HEK293T (cell line): ENCODE results near the gene POLL.

Experiments
- CTCF ChIA-PET: fragments of 350-600 bp; formaldehyde crosslinking; extraction: SDS; loops from one replicate; lab custom pipeline; 2021; ENCODE audit warnings: antibody characterized with exemption, inconsistent platforms; lab: Yijun Ruan, JAX
- POLR2A ChIA-PET: fragments of 350-600 bp; formaldehyde crosslinking; extraction: SDS; loops from one replicate; lab custom pipeline; 2020; ENCODE audit warnings: antibody characterized with exemption, inconsistent platforms; lab: Yijun Ruan, JAX
- DNase-seq: peaks from one replicate; pipeline ENCODE4 v3.0.0; 2012; ENCODE audit warnings: mixed read lengths; ENCODE audit errors: extremely low spot score
- ARNT ChIP-seq: fragments of 450-650 bp; IDR thresholded peaks from 2 replicates; pipeline ENCODE4 v1.6.1; 2017; ENCODE audit warnings: mild to moderate bottlenecking
- BHLHE40 ChIP-seq: fragments of 450-650 bp; IDR thresholded peaks from 2 replicates; pipeline ENCODE4 v1.6.1; 2016; ENCODE audit warnings: mild to moderate bottlenecking, moderate library complexity, borderline replicate concordance
- CTBP1 ChIP-seq: fragments of 450-650 bp; IDR thresholded peaks from 2 replicates; pipeline ENCODE4 v1.6.1; 2016; ENCODE audit warnings: borderline replicate concordance
- ELF4 ChIP-seq: fragments of 450-650 bp; IDR thresholded peaks from 2 replicates; pipeline ENCODE4 v1.6.1; 2017; ENCODE audit warnings: antibody characterized with exemption
- FOXA1 ChIP-seq: fragments of 450-650 bp; IDR thresholded peaks from 2 replicates; pipeline ENCODE4 v1.6.1; 2016; ENCODE audit warnings: mild to moderate bottlenecking
- FOXK2 ChIP-seq: fragments of 450-650 bp; IDR thresholded peaks from 2 replicates; pipeline ENCODE4 v1.6.1; 2016; ENCODE audit warnings: mild to moderate bottlenecking
- FOXM1 ChIP-seq: fragments of 450-650 bp; IDR thresholded peaks from 2 replicates; pipeline ENCODE4 v1.6.1; 2017; ENCODE audit warnings: mild to moderate bottlenecking, borderline replicate concordance
- HDGF ChIP-seq: fragments of 450-650 bp; IDR thresholded peaks from 2 replicates; pipeline ENCODE4 v1.6.1; 2017; ENCODE audit warnings: antibody characterized with exemption, borderline replicate concordance
- L3MBTL2 ChIP-seq: fragments of 450-650 bp; conservative IDR thresholded peaks from 2 replicates; pipeline ENCODE4 v1.6.1; 2016; ENCODE audit warnings: mild to moderate bottlenecking
- LEF1 ChIP-seq: fragments of 450-650 bp; IDR thresholded peaks from 2 replicates; pipeline ENCODE4 v1.6.1; 2017; ENCODE audit warnings: mild to moderate bottlenecking, borderline replicate concordance
- NFRKB ChIP-seq: fragments of 450-650 bp; IDR thresholded peaks from 2 replicates; pipeline ENCODE4 v1.6.1; 2016; ENCODE audit warnings: mild to moderate bottlenecking, moderate library complexity
- PKNOX1 ChIP-seq: fragments of 450-650 bp; IDR thresholded peaks from 2 replicates; pipeline ENCODE4 v1.6.1; 2016
- SP1 ChIP-seq: fragments of 450-650 bp; IDR thresholded peaks from 2 replicates; pipeline ENCODE4 v1.6.1; 2017
- SUZ12 ChIP-seq: fragments of 450-650 bp; IDR thresholded peaks from 2 replicates; pipeline ENCODE4 v1.6.1; 2016; ENCODE audit warnings: mild to moderate bottlenecking
- TARDBP ChIP-seq: fragments of 450-650 bp; IDR thresholded peaks from 2 replicates; pipeline ENCODE4 v1.6.1; 2016
- ZNF384 ChIP-seq: fragments of 450-650 bp; IDR thresholded peaks from 2 replicates; pipeline ENCODE4 v1.6.1; 2016

POLL gene

GRCh38 chr10:101561068-101561915 is 26.8 kb downstream of the POLL start:
- no peak for DNase-seq
- no peak for TF ChIP-seq BHLHE40
- no peak for TF ChIP-seq ZNF384
- no peak for TF ChIP-seq HDGF
- TF ChIP-seq LEF1, result no peak
- ChIA-PET CTCF (interaction anchor here (1.1 kb wide), 1 partner anchor 61 kb away, joined by 3 read pairs; no protein-coding TSS in a partner anchor), POLR2A (no interaction called here)

DNA sequence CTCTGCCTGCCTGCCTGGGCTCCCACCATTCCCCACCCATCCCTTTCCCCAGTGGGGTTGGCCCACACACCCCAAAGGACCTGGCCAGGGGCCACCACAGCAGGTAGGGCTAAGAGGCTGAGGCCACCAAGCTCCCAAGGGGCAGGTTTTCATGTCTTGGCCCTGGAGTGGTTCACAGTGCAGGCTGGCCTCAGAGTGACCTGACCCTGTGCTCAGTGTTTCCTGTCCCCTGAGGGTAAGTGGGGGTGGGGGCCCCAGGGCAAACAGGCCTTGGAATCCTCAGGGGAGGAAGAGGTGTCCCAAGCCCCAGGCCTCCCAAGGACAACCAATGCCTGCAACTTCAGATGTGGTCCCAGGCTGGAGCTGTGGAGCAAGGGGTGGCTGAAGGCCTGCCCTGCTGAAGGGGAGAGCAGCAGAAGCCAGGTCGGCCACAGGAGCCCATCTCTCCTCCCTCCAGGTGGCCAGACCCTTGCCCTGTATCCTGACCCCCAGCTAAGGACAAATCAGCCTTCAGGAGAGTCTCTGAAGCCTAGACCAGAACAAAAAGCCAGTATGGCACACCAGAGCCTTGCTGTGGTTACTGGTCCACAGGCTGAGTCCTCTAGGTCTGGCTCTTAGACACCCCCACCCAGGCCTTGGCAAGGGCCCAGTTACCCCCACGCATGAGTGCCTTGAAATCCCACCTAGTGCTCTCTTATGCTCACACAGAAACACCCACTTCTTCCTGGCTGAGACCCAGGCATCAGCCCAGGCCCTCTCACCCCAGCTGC is 27.6 kb downstream of the POLL start:
- CTCF ChIA-PET, result interaction anchor here (1.0 to 1.1 kb wide), 2 partner anchors 61 to 259 kb away, joined by 3 to 4 read pairs; no protein-coding TSS in a partner anchor
- POLR2A ChIA-PET, result no interaction called here
- DNase-seq, result no peak
- TF ChIP-seq FOXM1 (no peak), PKNOX1 (no peak), CTBP1 (no peak), ARNT (no peak), LEF1 (no peak), L3MBTL2 (no peak), NFRKB (no peak)

- POLR2A ChIA-PET, result no interaction called here
- no peak for DNase-seq
- CTCF ChIA-PET, result interaction anchor here (1.0 to 1.1 kb wide), 2 partner anchors 10 to 258 kb away, joined by 4 read pairs; no protein-coding TSS in a partner anchor
- TF ChIP-seq BHLHE40 (no peak), ELF4 (no peak), FOXK2 (no peak), CTBP1 (no peak), ARNT (no peak), HDGF (no peak), TARDBP (no peak), L3MBTL2 (no peak), FOXA1 (no peak), SP1 (no peak), NFRKB (no peak), FOXM1 (no peak), ZNF384 (no peak), PKNOX1 (no peak), SUZ12 (no peak), LEF1 (no peak)
These were observed 28.3 kb downstream of the POLL start for GRCh38 chr10:101559596-101560297.

DNA sequence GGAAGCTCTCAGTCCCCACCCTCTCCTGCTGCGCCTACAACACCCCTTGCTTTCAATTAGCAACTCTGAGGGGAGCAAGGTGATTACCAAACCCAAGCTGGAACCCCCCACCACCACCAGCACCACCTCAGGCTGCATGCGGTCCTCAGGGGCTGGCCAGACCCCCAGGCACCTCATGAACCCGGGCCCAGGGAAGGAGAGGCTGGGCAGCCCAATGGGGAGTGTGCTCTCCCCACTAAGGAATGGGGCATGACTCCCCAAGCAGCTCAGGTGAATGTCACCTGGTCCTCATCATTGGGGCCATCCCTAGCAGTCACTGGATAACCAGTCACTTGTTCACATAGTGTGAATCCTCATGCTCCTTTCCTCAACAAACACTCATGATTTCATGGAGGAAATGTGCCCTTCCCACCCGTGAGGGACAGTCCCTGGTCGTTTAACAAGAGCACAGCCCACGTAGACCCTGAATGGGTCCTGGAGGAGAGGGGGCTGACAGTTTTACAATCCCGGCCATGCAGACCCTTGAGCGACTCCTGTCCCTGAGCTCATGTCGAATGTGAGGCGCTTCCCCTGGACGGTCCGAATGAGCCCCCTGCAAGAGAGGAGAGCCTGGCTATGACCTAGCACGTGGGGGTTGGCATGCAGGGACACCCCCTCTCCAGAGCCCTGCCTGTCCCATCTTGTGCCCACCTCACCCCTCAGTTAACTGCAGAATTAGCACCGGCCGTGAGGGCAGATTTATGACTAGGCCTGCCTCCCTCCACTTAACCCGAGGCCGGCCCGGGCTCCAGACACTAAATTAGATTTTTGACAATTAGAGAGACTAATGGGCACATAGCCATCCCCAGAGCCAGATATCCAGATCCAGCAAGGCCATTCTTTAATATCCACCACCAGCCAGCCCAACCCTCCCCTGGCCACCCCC is 29.1 kb downstream of the POLL start:
- TF ChIP-seq L3MBTL2, result no peak
- TF ChIP-seq TARDBP, result no peak
- no peak for TF ChIP-seq FOXM1
- TF ChIP-seq CTBP1, result no peak
- TF ChIP-seq LEF1, result no peak
- no peak for TF ChIP-seq FOXA1
- TF ChIP-seq SUZ12, result no peak
- no peak for TF ChIP-seq BHLHE40
- TF ChIP-seq ARNT, result no peak
- no peak for TF ChIP-seq FOXK2
- TF ChIP-seq NFRKB, result no peak
- TF ChIP-seq ELF4, result no peak
- no peak for TF ChIP-seq HDGF
- no peak for TF ChIP-seq SP1
- TF ChIP-seq PKNOX1, result no peak
- TF ChIP-seq ZNF384, result no peak
- DNase-seq, result no peak
- POLR2A ChIA-PET, result no interaction called here
- CTCF ChIA-PET, result interaction anchor here (1.1 kb wide), 1 partner anchor 11 kb away, joined by 4 read pairs; no protein-coding TSS in a partner anchor

- CTCF ChIA-PET, result no interaction called here
- DNase-seq, result no peak
- TF ChIP-seq BHLHE40 (no peak), FOXA1 (no peak), ARNT (no peak), ELF4 (no peak), SUZ12 (no peak), L3MBTL2 (no peak), CTBP1 (no peak), HDGF (no peak), LEF1 (no peak)
- POLR2A ChIA-PET, result no interaction called here
These were observed 29.9 kb downstream of the POLL start for GRCh38 chr10:101558204-101558603.
